Head of caudate nucleus (tissue), 42 donors: ENCODE results near the gene VAPB.
"Not testable (repeated sequence)": the region's sequence is repeated elsewhere in the genome, so short reads cannot be mapped to it uniquely, and the experiment has no call there.

ENCODE experiments used
- DNase-seq, 42 donors: peaks; one replicate each; pipeline versions ENCODE4 v3.0.0 to v3.0.0-alpha.2; 2020 to 2021; ENCODE audit warnings: mixed read lengths in 7 of 42
- intact Hi-C: fragments of 100-400 bp; cut with DNase I; formaldehyde crosslinking; loops from one replicate; pipeline ENCODE4 v1.15.0; 2022

VAPB gene

GRCh38 chr20:58427571-58427970 is 38.5 kb downstream of the VAPB start:
- DNase-seq, intact Hi-C loops: not testable (repeated sequence)

DNA sequence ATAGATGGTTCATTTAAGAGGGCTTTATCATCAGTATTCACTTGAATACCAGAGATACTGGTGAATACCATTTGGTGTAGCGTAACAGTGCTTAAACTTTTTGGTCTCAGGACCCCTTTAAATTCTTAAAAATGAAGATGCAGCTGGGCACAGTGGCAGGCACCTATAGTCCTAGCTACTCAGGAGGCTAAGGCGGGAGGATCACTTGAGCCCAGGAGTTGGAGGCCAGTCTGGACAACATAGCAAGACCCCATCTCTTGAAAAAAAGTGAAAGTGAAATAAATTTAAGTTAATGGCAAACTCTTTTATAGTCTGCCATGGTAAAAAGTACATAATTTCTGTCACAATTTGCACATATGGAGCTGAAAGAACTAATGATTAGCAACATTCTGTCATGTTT is 39.3 kb downstream of the VAPB start:
- intact Hi-C loops = no loop called here
- no peak for DNase-seq

- intact Hi-C loops = no loop called here
- no peak for DNase-seq
These were observed 40.3 kb downstream of the VAPB start for GRCh38 chr20:58429303-58429702.

- DNase-seq = no peak
- intact Hi-C loops = no loop called here
These were observed 42.1 kb downstream of the VAPB start for GRCh38 chr20:58431134-58431533.

DNA sequence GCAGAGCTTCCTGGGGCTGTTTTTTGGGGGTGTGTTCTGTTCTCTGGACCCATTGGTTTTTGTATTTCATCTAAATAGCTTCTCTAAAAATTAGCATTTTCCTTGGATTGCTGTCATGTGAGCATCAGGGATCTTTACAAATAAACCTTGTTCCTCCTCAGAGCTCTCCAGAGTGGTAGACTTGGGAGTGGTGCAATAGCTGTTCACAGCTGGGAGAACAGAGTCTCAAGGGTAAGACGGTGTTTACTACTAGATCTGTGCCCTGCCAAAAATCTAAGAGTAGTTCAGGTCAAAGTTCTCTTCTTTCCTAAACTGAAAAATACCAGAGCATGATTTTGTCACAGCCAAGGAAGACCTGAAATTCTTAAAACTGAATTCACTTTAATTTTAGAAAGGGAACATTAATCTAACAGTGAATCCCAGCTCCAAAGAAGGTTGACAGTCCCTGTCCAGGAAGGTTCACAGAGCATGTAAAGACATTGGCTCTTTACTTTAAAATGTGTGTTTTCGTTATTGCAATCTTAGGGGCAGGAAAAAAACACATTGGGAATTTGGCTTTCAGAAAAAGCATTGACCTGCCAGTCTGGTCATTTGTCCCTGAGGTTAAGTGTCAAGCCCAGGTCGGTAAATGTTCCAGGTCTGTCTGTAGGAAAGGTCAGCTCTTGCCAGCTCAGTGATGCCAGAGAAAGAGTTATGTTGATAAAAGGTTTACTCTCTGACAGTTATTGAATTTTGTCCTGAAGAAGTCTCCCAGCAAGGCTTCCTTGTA is 43.3 kb downstream of the VAPB start:
- intact Hi-C loops = no loop called here
- peak in 1 of 42 donors; percentile 4 for DNase-seq

- peak in 1 of 42 donors; percentile 15 for DNase-seq
These were observed 44.1 kb downstream of the VAPB start for GRCh38 chr20:58433029-58433647.

GRCh38 chr20:58433759-58434158 is 44.7 kb downstream of the VAPB start:
- DNase-seq = peak in 32 of 42 donors; percentile 12 to 85 (median 48)
- intact Hi-C loops = no loop called here

More at GRCh38 chr20:58433029-58433647, 44.1 kb downstream of the VAPB start:
- intact Hi-C loops = no loop called here

DNA sequence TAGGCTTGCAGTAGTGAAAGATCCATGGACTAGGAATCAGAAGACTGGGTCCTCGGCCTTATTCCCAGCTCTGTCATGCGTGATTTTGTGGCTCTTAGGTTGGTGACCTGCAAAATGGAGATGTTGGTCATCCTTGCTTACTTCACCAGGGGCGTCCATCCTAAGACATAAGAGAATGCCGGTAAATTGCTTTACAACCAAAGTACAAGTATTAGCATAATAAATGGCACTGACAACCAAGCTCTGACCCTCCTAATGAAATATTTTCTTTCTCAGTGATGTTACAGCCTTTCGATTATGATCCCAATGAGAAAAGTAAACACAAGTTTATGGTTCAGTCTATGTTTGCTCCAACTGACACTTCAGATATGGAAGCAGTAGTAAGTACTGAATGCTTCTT is 45.3 kb downstream of the VAPB start:
- DNase-seq = peak in 1 of 42 donors; percentile 22
- intact Hi-C loops = no loop called here

DNA sequence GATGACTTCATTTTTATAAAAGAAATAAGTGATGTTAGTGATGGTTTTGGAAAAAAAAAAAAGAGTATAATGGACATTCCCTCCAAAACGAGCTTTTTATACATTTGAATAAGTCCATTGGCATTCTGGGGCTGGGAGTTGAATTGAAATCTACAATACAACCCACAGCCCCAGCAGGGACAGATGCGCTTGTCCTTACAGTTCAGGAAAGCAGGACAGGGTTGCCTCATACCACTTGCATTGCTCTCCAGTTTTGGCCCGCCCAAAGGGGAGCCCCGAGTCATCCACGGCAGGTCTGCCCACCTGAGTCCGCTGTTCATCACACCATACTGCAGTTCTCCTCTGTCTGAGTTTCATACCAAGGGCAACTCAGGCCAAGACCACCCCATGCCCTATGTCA is 46.2 kb downstream of the VAPB start:
- intact Hi-C loops = no loop called here
- peak in 1 of 42 donors; percentile 33 for DNase-seq

DNA sequence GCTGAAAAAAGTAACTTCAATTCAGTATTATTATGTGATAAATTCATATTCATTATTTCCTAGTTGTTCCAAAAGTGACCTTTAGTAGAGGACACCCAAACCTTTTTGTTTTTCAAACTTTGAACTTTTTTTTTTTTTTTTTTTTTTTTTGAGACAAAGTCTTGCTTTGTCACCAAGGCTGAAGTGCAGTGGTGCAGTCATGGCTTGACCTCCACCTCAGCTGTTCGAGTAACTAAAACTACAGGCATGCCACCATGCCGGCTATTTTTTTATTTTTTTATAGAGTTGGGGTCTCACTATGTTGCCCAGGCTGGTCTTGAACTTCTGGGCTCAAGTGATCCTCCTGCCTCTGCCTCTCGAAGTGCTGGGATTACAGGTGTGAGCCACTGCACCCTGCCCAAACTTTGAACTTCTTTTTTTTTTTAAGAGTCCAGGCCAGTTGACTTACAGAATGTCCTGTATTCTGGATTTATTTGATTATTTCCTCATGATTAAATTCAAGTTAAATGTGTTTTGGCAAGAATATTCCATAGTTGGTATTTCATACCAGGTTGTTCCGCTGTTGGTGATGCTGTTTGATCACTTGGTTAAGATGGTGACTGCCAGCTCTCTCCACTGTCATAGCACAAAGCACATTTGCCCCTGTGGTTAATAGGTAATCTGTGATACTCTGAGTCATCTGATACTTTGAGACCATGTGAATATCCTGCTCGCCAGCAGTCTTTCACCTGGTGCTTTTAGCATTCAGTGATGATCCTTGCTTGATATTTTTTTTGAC is 48.0 kb downstream of the VAPB start:
- peak in 1 of 42 donors; percentile 23 for DNase-seq
- intact Hi-C loops = no loop called here

DNA sequence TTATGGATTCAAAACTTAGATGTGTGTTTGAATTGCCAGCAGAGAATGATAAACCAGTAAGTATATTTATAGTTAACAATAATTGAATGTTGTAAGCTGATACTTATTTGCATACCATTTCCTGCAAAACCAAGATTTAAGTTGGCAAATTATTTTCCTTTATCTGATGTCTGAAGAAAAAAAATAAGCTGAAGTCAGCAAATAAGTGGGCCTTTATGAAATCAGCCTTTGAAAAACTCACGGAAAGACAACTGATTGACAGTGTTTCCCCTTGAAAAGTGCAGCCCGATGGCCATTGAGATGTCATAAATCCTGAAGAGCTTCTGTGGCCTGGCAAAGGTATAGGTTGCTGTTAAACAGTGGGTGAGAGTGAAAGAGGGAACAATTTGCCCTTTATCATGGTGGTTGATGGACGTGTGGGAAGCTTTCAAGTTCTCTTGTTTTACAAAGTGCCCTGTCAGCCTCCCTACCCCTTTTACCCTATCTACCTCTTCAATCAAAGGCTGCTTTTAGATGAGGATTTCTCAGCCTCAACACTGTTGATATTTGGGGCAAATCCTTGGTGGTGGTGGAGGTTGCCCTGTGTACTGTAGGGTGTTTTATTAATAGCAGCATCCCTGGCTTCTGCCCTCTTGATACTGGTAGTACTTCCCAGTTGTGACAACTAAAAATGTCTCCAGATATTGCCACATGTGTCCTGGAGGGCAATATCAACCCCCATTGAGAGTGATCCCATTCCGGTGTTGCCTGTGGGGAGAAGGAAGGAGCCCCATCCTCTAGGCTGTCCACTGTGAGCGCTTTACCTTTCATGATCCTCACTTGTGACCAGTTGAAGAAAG is 50.2 kb downstream of the VAPB start:
- DNase-seq = no peak
- intact Hi-C loops = no loop called here

GRCh38 chr20:58440021-58440767 is 51.2 kb downstream of the VAPB start:
- intact Hi-C loops = no loop called here
- DNase-seq = no peak

GRCh38 chr20:58441723-58442122 is 52.7 kb downstream of the VAPB start:
- DNase-seq = no peak
- intact Hi-C loops = no loop called here

GRCh38 chr20:58444746-58445255 is 55.8 kb downstream of the VAPB start:
- intact Hi-C loops = no loop called here
- DNase-seq = peak in 1 of 42 donors; percentile 0

- DNase-seq = peak in 1 of 42 donors; percentile 4
- intact Hi-C loops = no loop called here
These were observed 57.4 kb downstream of the VAPB start for GRCh38 chr20:58446264-58446959.

- intact Hi-C loops = no loop called here
- peak in 1 of 42 donors; percentile 20 for DNase-seq
These were observed 57.9 kb downstream of the VAPB start for GRCh38 chr20:58446960-58447265.

- peak in 34 of 42 donors; percentile 10 to 72 (median 46) for DNase-seq
- intact Hi-C loops = no loop called here
These were observed 58.7 kb downstream of the VAPB start for GRCh38 chr20:58447511-58448391.
